Measurements from ENCODE around the gene PPIC.

GRCh38 chr5:123066016-123066415 lies 29.5 kb upstream of the PPIC start:
- TF ChIP-seq CTCF (IDR thresholded peaks at IDR 0.05) (no peak), POLR2A (IDR thresholded peaks at IDR 0.05) (no peak)

Measured in esophagus squamous epithelium (tissue), 4 donors.